Neutrophil (primary cell): ENCODE data around the gene SHISA9.

ENCODE experiments used
- H3K27ac ChIP-seq: fragments of 200-600 bp; sonication (generic); 2 replicates; pipeline ENCODE4 v1.5.1; 2016; ENCODE audit warnings: mild to moderate bottlenecking, moderate library complexity
- H3K27me3 ChIP-seq: fragments of 200-600 bp; sonication (generic); 2 replicates; pipeline ENCODE4 v1.6.0; 2016; ENCODE audit warnings: mild to moderate bottlenecking
- H3K36me3 ChIP-seq: fragments of 200-600 bp; sonication (generic); 2 replicates; pipeline ENCODE4 v1.5.1; 2017
- H3K4me1 ChIP-seq, 2 experiments: fragments of 200-600 bp in 1 of 2; sonication (generic) in 1 of 2; 1 replicate in 1 of 2; 2 replicates in 1 of 2; pipeline versions ENCODE4 v1.5.1 to v1.6.1; 2013 to 2016; ENCODE audit warnings: low read depth in 1 of 2, low read length in 1 of 2, mild to moderate bottlenecking in 1 of 2, moderate library complexity in 1 of 2; ENCODE audit not compliant: control insufficient read depth in 1 of 2, insufficient read depth in 1 of 2
- H3K4me3 ChIP-seq, 2 experiments: fragments of 200-600 bp in 1 of 2; sonication (generic) in 1 of 2; 1 replicate in 1 of 2; 2 replicates in 1 of 2; pipeline ENCODE4 v1.5.1; 2013 to 2016; ENCODE audit warnings: low read depth in 1 of 2, low read length in 1 of 2, mild to moderate bottlenecking in 1 of 2, moderate library complexity in 1 of 2
- H3K9me3 ChIP-seq: fragments of 200-600 bp; sonication (generic); 2 replicates; pipeline ENCODE4 v1.5.1; 2016
- CTCF ChIP-seq: fragments of 200-600 bp; sonication (generic); IDR thresholded peaks from 2 replicates; pipeline ENCODE4 v1.5.1; 2016; ENCODE audit warnings: antibody characterized with exemption

SHISA9 gene

GRCh38 chr16:13155377-13155776 is 254.0 kb downstream of the SHISA9 start:
- H3K4me3 ChIP-seq = no peak overlapping the region
- no peaks in the 10 kb centered on the region for H3K9me3 ChIP-seq
- no peaks in the 10 kb centered on the region for H3K36me3 ChIP-seq
- H3K4me1 ChIP-seq = no peaks in the 10 kb centered on the region
- H3K27ac ChIP-seq = no peak overlapping the region
- no peaks in the 10 kb centered on the region for H3K27me3 ChIP-seq
- TF ChIP-seq CTCF = no peak

GRCh38 chr16:13155780-13156179 is 254.4 kb downstream of the SHISA9 start:
- Histone ChIP-seq H3K9me3 (no peaks in the 10 kb centered on the region), H3K27ac (no peak overlapping the region), H3K4me3 (no peak overlapping the region), H3K27me3 (no peaks in the 10 kb centered on the region), H3K36me3 (no peaks in the 10 kb centered on the region), H3K4me1 (no peaks in the 10 kb centered on the region)
- TF ChIP-seq CTCF = no peak

GRCh38 chr16:13157082-13157481 is 255.7 kb downstream of the SHISA9 start:
- Histone ChIP-seq H3K36me3 (no peaks in the 10 kb centered on the region), H3K4me3 (no peak overlapping the region), H3K9me3 (no peaks in the 10 kb centered on the region), H3K4me1 (no peaks in the 10 kb centered on the region), H3K27ac (no peak overlapping the region), H3K27me3 (no peaks in the 10 kb centered on the region)
- no peak for TF ChIP-seq CTCF

GRCh38 chr16:13158427-13158826 is 257.0 kb downstream of the SHISA9 start:
- no peak for TF ChIP-seq CTCF
- Histone ChIP-seq H3K4me3 (no peak overlapping the region), H3K36me3 (no peaks in the 10 kb centered on the region), H3K27me3 (no peaks in the 10 kb centered on the region), H3K9me3 (no peaks in the 10 kb centered on the region), H3K4me1 (no peaks in the 10 kb centered on the region), H3K27ac (no peak overlapping the region)

- Histone ChIP-seq H3K4me1 (no peaks in the 10 kb centered on the region), H3K27me3 (no peaks in the 10 kb centered on the region), H3K36me3 (no peaks in the 10 kb centered on the region), H3K4me3 (no peak overlapping the region), H3K27ac (no peak overlapping the region), H3K9me3 (no peaks in the 10 kb centered on the region)
- TF ChIP-seq CTCF = no peak
These were observed 263.6 kb downstream of the SHISA9 start for GRCh38 chr16:13165024-13165423.

GRCh38 chr16:13168091-13168572 is 266.7 kb downstream of the SHISA9 start:
- no peaks in the 10 kb centered on the region for H3K9me3 ChIP-seq
- no peak overlapping the region for H3K4me3 ChIP-seq
- no peaks in the 10 kb centered on the region for H3K4me1 ChIP-seq
- H3K27me3 ChIP-seq = no peaks in the 10 kb centered on the region
- TF ChIP-seq CTCF = no peak
- no peaks in the 10 kb centered on the region for H3K36me3 ChIP-seq
- no peak overlapping the region for H3K27ac ChIP-seq
